SU-DHL-6 (cell line): ENCODE measurements around the gene C18orf54.

Source experiments
- CTCF ChIP-seq: fragments of 200-600 bp; sonication (generic); IDR thresholded peaks from one replicate; pipeline ENCODE4 v1.5.1; 2017; ENCODE audit warnings: antibody characterized with exemption, mild to moderate bottlenecking, low read length, moderate library complexity; ENCODE audit not compliant: insufficient read depth, poor library complexity, severe bottlenecking
- EZH2phosphoT487 ChIP-seq: fragments of 200-600 bp; sonication (generic), shearing (Covaris generic); conservative IDR thresholded peaks from 2 replicates; pipeline ENCODE4 v1.6.1; 2018; ENCODE audit warnings: mild to moderate bottlenecking, antibody characterized with exemption, low read length, moderate library complexity, mixed read lengths

- no peak for TF ChIP-seq EZH2phosphoT487
- no peak for TF ChIP-seq CTCF
Measured at GRCh38 chr18:54416436-54416835, 58.7 kb downstream of the C18orf54 start.
